HPDE6-E6E7 (cell line): ENCODE data around the gene SIGLEC12.
"Not testable (repeated sequence)": the region's sequence is repeated elsewhere in the genome, so short reads cannot be mapped to it uniquely, and the experiment has no call there.

Experiments
- DNase-seq: peaks from one replicate; pipeline ENCODE4 v3.0.0; 2011; ENCODE audit warnings: missing footprints; ENCODE audit errors: extremely low spot score

The SIGLEC12 gene

DNA sequence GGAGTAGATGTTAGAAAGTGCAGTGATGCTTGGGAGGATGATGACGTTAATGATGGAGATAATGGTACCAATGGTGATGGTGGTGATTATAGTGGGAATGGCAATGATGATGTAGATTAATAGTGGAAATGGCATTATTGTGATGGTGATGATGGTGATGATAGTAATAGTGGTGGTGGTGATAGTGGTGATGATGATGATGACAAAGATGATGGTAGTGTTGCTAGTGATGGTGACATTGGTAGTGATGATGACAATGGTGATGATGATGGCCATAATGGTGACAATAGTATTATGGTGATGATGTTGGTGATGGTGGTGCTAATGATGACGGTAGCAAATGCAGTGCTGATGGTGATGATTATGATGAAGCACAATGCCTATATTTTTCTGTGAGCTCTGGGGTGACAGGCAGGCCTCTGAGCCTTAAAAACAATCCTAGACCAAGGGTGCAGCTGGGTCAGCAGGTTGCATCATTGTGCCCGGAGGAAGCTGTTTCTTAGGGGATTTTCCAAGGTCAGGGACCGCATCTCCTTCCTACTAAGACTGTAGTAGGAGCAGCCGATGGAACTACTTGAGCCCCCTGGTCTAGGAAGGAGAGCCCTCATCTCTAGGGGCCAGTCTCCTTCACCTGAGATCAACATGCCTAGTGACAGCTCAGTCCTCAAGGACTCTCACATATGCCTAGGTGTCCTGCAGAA, 15.5 kb downstream of the SIGLEC12 start:
- DNase-seq = no peak

- no peak for DNase-seq
These were observed 21.0 kb downstream of the SIGLEC12 start for GRCh38 chr19:51480590-51480989.

GRCh38 chr19:51479531-51480331, 21.9 kb downstream of the SIGLEC12 start:
- no peak for DNase-seq

DNA sequence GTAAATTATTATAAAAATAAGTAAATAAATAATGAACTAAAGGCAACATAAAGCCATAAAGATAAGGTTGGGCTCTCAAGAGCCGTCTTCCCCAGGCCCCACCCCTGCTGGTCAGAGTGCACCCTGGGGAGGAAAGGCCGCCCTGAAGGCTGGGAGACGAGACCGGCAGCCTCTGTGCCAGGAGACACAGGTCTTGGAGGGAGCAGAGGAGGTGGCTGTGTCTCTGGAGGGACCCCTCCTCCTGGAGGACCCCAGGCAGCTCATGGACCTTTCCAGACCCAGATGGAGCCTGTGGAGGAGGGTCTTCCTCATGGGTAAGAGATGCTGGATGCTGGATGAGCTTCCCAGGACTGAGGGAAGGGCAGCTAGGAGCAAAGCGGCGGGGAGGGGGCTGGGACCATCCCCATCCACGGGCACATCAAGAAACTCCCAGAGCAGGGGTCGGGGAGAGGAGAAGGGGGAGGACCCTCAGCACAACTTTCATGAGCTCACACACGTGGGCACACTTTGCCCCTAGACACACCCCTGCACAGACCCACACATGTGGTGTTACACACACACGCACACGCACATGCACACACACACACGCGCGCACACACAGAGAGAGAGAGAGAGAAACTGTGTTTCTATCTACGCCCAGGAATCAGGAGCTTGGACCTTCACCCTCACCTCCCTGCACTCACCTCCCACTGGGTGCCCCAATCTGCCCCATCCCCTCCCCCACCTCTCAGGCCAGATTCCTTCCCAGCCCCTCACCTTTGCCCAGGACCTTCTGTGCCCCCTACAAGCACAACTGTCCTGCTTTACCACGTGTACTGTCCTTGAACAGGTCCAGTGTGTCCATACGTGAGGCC, 23.0 kb downstream of the SIGLEC12 start, which contains the start of gene CEACAM18:
TSS of gene CEACAM18 (plus strand) at position 159 of the 854 bp plus-strand sequence.
- no peak for DNase-seq

DNA sequence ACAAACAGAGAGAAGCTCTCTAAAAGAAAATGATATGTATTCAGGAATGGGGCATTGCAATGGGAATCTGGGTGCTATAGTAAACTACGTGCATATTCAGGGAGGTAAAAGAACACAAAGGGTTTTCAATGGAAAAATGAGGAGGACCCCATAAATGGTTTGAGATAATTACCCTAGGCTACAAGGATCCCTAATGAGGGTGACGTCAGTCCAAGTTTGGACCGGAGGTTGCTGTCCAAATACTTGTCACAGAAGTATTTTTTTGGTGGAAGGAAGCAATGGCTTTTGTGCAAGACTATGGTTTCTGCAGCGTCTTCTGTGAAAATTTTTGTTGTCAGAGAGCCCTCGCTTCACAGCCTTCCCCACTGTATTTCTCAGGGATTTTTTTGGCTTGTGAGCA, 24.3 kb downstream of the SIGLEC12 start:
- no peak for DNase-seq

GRCh38 chr19:51476164-51476563, 25.4 kb downstream of the SIGLEC12 start:
- DNase-seq = no peak

GRCh38 chr19:51473009-51473707, 28.4 kb downstream of the SIGLEC12 start:
- DNase-seq = peak; percentile 40

DNA sequence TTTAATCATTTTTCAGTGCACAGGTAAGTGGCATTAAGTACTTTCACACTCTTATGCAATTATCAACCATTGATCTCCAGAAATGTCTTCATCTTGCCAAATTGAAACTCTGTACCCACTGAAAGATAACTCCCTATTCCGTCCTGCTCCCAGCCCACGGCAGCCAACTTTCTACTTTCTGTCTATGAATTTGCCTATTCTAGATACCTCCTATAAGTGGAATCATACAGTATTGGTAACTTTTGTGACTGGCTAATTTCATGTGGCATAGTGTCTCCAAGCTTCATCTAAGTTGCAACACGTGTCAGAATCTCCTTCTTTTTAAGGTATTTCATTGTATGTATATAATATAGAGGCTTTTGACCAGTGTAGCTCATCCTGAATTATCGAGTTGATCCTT, 29.0 kb downstream of the SIGLEC12 start:
- no peak for DNase-seq

- DNase-seq = no peak
These were observed 30.1 kb downstream of the SIGLEC12 start for GRCh38 chr19:51471527-51471926.

DNA sequence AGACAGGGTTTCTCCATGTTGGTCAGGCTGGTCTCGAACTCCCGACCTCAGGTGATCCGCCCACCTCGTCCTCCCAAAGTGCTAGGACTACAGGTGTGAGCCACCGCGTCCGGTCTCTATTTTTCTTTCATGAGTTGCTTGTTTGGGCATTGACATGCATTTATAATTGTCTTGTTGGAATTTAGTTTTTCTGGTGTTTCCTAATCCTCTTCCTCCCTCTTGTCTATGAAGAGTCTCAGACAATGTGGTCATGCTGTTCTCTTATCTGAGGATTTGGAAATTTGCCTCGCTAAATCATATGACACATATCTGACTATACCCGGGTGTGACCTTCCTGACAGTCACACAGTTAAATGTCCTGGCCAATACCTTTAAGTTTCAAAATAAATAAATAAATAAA, 30.6 kb downstream of the SIGLEC12 start:
- no peak for DNase-seq

DNA sequence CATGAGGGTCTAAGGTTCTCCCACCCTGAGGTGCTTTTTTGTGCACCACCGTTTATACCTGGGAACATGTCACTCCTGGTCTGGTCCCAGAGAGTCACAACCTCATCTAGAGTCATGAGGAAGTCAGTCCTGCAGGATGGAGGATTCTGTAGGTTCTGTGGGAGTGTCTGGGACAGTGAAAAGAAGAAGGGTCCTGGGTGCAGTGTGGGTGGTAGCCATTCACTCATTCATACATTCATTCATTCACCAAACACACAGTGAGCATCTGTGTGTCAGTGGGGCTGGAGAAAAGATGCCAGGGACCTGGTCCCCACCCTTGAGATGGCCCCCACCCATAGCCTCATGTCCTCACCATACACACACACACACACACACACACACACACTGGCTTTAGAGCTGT, 32.0 kb downstream of the SIGLEC12 start:
- no peak for DNase-seq

- no peak for DNase-seq
These were observed 32.4 kb downstream of the SIGLEC12 start for GRCh38 chr19:51469162-51469561.

- DNase-seq = no peak
These were observed 33.1 kb downstream of the SIGLEC12 start for GRCh38 chr19:51468545-51468920.

- DNase-seq = no peak
These were observed 33.6 kb downstream of the SIGLEC12 start for GRCh38 chr19:51467864-51468544.

DNA sequence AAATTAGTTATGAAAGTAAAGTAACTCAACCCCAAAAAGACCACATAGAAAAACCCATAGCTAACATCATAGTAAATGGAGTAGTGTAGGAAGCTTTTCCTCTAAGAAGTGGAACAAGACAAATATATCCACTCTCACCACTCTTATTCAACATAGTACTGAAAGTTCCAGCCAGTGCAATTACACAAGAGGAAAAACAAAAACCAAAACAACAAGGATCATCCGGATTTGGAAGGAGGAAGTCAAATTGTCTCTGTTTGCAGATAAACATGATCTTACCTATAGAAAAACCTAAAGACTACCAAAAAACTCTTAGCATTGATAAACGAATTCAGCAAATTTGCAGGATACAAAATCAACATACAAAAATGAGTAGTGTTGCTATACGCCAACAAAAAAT, 34.9 kb downstream of the SIGLEC12 start:
- DNase-seq = no peak

DNA sequence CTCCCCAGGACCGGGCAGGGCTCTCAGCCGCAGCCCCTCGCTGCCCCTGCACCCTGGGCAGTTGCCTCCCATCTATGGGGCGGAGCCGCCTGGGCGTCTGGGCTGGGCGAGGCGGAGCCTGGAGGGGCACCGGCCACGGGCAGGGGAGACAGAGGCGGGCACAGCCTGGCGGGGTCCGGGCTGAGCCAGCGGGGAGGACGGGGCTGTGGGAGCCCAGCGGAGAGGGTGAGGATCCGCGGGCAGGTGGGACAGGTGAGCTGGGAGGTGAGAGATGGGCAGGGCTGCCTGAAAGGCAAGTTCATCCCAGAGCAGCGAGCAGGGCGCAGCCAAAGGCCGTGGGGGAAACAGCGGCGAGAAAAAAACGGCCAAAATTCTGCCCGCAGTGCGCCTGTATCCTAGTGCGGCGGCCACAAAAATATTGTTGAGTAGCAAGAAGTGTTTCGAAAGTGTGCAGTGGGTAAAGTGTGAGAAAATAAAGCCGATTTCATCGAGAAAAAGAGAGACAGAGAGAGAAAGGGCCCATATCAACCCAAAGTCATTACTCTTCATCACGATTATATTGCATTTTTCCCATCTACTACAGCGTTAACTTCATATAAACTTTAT, 37.5 kb downstream of the SIGLEC12 start:
- not testable (repeated sequence) for DNase-seq

GRCh38 chr19:51462681-51463080, 38.9 kb downstream of the SIGLEC12 start:
- no peak for DNase-seq

GRCh38 chr19:51462276-51462675, 39.3 kb downstream of the SIGLEC12 start:
- DNase-seq = no peak

GRCh38 chr19:51461723-51462161, 39.9 kb downstream of the SIGLEC12 start:
- DNase-seq = no peak

GRCh38 chr19:51460164-51460992, 41.2 kb downstream of the SIGLEC12 start:
- DNase-seq = no peak
